Esophagus squamous epithelium (tissue), 4 donors: Measurements from ENCODE around the gene SMOC2.

ENCODE experiments used
- CTCF ChIP-seq, 6 experiments: fragments of 450-650 bp in 4 of 6; fragments of 200-600 bp in 2 of 6; sonication (generic) in 2 of 6; IDR thresholded peaks; one replicate each; pipeline ENCODE4 v1.5.1; 2016 to 2019; ENCODE audit warnings: antibody characterized with exemption in 6 of 6, mild to moderate bottlenecking in 4 of 6, moderate library complexity in 4 of 6
- POLR2A ChIP-seq, 4 donors: fragments of 450-650 bp; IDR thresholded peaks; one replicate each; pipeline ENCODE4 v1.6.1; 2017; ENCODE audit warnings: antibody characterized with exemption in 4 of 4, mild to moderate bottlenecking in 4 of 4, moderate library complexity in 3 of 4

GRCh38 chr6:168711049-168711640 lies 270.2 kb downstream of the SMOC2 start:
- TF ChIP-seq CTCF (IDR thresholded peaks at IDR 0.05), result peak in 4 of 6 experiments; percentile 21 to 52 (median 36)
- TF ChIP-seq POLR2A (IDR thresholded peaks at IDR 0.05), result no peak
